ENCODE data around the gene KCNQ1. TPM values are rescaled to one million over a fixed set of nuclear protein-coding genes. Genes with fewer than 3 reads are reported as not detected.

KCNQ1 gene
- total RNA-seq, 1 experiment from 2014 or later, result 1.0 TPM

GRCh38 chr11:2461956-2462542, 17.2 kb downstream of the KCNQ1 start:
- ChIA-PET POLR2A (no interaction called here), CTCF (no interaction called here)
- Mint-ChIP-seq H3K4me3 (ENCODE audit: unreplicated experiment) (no peak overlapping the region), H3K27ac (ENCODE audit: unreplicated experiment) (no peak overlapping the region), H3K27me3 (ENCODE audit: insufficient read depth, unreplicated experiment) (no peaks in the 10 kb centered on the region), H3K9me3 (ENCODE audit: unreplicated experiment) (no peaks in the 10 kb centered on the region), H3K36me3 (ENCODE audit: insufficient read depth, unreplicated experiment) (no peaks in the 10 kb centered on the region), H3K4me1 (ENCODE audit: low read depth, unreplicated experiment) (no peaks in the 10 kb centered on the region)
- Histone ChIP-seq H3K4me1 (peaks cover 6% of the 10 kb centered on the region), H3K9me3 (no peaks in the 10 kb centered on the region), H3K4me3 (ENCODE audit: low read depth, low read length) (no peak overlapping the region), H3K36me3 (ENCODE audit: control insufficient read depth, insufficient read depth, low read length) (no peaks in the 10 kb centered on the region), H3K27me3 (replicated peaks; ENCODE audit: control insufficient read depth, insufficient read depth, low read length) (no peaks in the 10 kb centered on the region)
- no TSS peak for BruUV-seq (replicated peaks)
- intact Hi-C loops (cut with micrococcal nuclease; ENCODE audit: unreplicated experiment), result no loop called here
- TF ChIP-seq, protein P1, sequence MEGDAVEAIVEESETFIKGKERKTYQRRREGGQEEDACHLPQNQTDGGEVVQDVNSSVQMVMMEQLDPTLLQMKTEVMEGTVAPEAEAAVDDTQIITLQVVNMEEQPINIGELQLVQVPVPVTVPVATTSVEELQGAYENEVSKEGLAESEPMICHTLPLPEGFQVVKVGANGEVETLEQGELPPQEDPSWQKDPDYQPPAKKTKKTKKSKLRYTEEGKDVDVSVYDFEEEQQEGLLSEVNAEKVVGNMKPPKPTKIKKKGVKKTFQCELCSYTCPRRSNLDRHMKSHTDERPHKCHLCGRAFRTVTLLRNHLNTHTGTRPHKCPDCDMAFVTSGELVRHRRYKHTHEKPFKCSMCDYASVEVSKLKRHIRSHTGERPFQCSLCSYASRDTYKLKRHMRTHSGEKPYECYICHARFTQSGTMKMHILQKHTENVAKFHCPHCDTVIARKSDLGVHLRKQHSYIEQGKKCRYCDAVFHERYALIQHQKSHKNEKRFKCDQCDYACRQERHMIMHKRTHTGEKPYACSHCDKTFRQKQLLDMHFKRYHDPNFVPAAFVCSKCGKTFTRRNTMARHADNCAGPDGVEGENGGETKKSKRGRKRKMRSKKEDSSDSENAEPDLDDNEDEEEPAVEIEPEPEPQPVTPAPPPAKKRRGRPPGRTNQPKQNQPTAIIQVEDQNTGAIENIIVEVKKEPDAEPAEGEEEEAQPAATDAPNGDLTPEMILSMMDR (IDR thresholded peaks at IDR 0.05; ENCODE audit: insufficient read depth in 1 of 2, low read depth in 1 of 2, low read length in 1 of 2, severe bottlenecking in 1 of 2, unreplicated experiment in 1 of 2), result no peak
- peak in 1 of 2 experiments; percentile 26 for DNase-seq

GRCh38 chr11:2462543-2462985, 17.8 kb downstream of the KCNQ1 start:
- CTCF ChIA-PET, result no interaction called here
- H3K36me3 ChIP-seq (ENCODE audit: control insufficient read depth, insufficient read depth, low read length), result no peaks in the 10 kb centered on the region
- intact Hi-C loops (cut with micrococcal nuclease; ENCODE audit: unreplicated experiment), result no loop called here
- H3K4me3 Mint-ChIP-seq (ENCODE audit: unreplicated experiment), result no peak overlapping the region
- H3K9me3 ChIP-seq, result no peaks in the 10 kb centered on the region
- no peaks in the 10 kb centered on the region for H3K9me3 Mint-ChIP-seq (ENCODE audit: unreplicated experiment)
- peaks cover 6% of the 10 kb centered on the region for H3K4me1 ChIP-seq
- H3K27ac Mint-ChIP-seq (ENCODE audit: unreplicated experiment), result no peak overlapping the region
- H3K4me3 ChIP-seq (ENCODE audit: low read depth, low read length), result no peak overlapping the region
- H3K36me3 Mint-ChIP-seq (ENCODE audit: insufficient read depth, unreplicated experiment), result no peaks in the 10 kb centered on the region
- no peaks in the 10 kb centered on the region for H3K27me3 Mint-ChIP-seq (ENCODE audit: insufficient read depth, unreplicated experiment)
- POLR2A ChIA-PET, result no interaction called here
- TF ChIP-seq, protein P1 (IDR thresholded peaks at IDR 0.05; ENCODE audit: insufficient read depth in 1 of 2, low read depth in 1 of 2, low read length in 1 of 2, severe bottlenecking in 1 of 2, unreplicated experiment in 1 of 2), result no peak
- peak in 1 of 2 experiments; percentile 26 for DNase-seq
- no peaks in the 10 kb centered on the region for H3K4me1 Mint-ChIP-seq (ENCODE audit: low read depth, unreplicated experiment)
- H3K27me3 ChIP-seq (replicated peaks; ENCODE audit: control insufficient read depth, insufficient read depth, low read length), result no peaks in the 10 kb centered on the region
- no TSS peak for BruUV-seq (replicated peaks)

- CTCF ChIA-PET, result no interaction called here
- Mint-ChIP-seq H3K4me3 (ENCODE audit: unreplicated experiment) (no peak overlapping the region), H3K27ac (ENCODE audit: unreplicated experiment) (no peak overlapping the region), H3K9me3 (ENCODE audit: unreplicated experiment) (no peaks in the 10 kb centered on the region), H3K27me3 (ENCODE audit: insufficient read depth, unreplicated experiment) (no peaks in the 10 kb centered on the region), H3K4me1 (ENCODE audit: low read depth, unreplicated experiment) (no peaks in the 10 kb centered on the region), H3K36me3 (ENCODE audit: insufficient read depth, unreplicated experiment) (no peaks in the 10 kb centered on the region)
- DNase-seq, result peak in 1 of 2 experiments; percentile 36
- intact Hi-C loops (cut with micrococcal nuclease; ENCODE audit: unreplicated experiment), result no loop called here
- Histone ChIP-seq H3K4me3 (ENCODE audit: low read depth, low read length) (no peak overlapping the region), H3K27me3 (replicated peaks; ENCODE audit: control insufficient read depth, insufficient read depth, low read length) (no peaks in the 10 kb centered on the region), H3K4me1 (peaks cover 6% of the 10 kb centered on the region), H3K36me3 (ENCODE audit: control insufficient read depth, insufficient read depth, low read length) (no peaks in the 10 kb centered on the region), H3K9me3 (no peaks in the 10 kb centered on the region)
- no TSS peak for BruUV-seq (replicated peaks)
- POLR2A ChIA-PET, result no interaction called here
- TF ChIP-seq, protein P1 (IDR thresholded peaks at IDR 0.05; ENCODE audit: insufficient read depth in 1 of 2, low read depth in 1 of 2, low read length in 1 of 2, severe bottlenecking in 1 of 2, unreplicated experiment in 1 of 2), result no peak
Measured at GRCh38 chr11:2462986-2463765, 18.4 kb downstream of the KCNQ1 start.

Data from Caco-2 (cell line).